ENCODE measurements around the gene EXOSC10. TPM values are rescaled to one million over a fixed set of nuclear protein-coding genes. Genes with fewer than 3 reads are reported as not detected.

The EXOSC10 gene
- total and polyA plus RNA-seq, 2 of the 13 experiments (the other 11 are each of a cell fraction or from before 2014, with no cell fraction given): 48.4 to 67.6 TPM

- TF ChIP-seq, protein P1, sequence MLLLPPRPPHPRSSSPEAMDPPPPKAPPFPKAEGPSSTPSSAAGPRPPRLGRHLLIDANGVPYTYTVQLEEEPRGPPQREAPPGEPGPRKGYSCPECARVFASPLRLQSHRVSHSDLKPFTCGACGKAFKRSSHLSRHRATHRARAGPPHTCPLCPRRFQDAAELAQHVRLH (CRISPR knock-in tag; IDR thresholded peaks at IDR 0.05; ENCODE audit: borderline replicate concordance, low read depth): 0 out of 2 replicates have a peak, but pooled peaks have one; percentile 32
- TF ChIP-seq, protein P2, sequence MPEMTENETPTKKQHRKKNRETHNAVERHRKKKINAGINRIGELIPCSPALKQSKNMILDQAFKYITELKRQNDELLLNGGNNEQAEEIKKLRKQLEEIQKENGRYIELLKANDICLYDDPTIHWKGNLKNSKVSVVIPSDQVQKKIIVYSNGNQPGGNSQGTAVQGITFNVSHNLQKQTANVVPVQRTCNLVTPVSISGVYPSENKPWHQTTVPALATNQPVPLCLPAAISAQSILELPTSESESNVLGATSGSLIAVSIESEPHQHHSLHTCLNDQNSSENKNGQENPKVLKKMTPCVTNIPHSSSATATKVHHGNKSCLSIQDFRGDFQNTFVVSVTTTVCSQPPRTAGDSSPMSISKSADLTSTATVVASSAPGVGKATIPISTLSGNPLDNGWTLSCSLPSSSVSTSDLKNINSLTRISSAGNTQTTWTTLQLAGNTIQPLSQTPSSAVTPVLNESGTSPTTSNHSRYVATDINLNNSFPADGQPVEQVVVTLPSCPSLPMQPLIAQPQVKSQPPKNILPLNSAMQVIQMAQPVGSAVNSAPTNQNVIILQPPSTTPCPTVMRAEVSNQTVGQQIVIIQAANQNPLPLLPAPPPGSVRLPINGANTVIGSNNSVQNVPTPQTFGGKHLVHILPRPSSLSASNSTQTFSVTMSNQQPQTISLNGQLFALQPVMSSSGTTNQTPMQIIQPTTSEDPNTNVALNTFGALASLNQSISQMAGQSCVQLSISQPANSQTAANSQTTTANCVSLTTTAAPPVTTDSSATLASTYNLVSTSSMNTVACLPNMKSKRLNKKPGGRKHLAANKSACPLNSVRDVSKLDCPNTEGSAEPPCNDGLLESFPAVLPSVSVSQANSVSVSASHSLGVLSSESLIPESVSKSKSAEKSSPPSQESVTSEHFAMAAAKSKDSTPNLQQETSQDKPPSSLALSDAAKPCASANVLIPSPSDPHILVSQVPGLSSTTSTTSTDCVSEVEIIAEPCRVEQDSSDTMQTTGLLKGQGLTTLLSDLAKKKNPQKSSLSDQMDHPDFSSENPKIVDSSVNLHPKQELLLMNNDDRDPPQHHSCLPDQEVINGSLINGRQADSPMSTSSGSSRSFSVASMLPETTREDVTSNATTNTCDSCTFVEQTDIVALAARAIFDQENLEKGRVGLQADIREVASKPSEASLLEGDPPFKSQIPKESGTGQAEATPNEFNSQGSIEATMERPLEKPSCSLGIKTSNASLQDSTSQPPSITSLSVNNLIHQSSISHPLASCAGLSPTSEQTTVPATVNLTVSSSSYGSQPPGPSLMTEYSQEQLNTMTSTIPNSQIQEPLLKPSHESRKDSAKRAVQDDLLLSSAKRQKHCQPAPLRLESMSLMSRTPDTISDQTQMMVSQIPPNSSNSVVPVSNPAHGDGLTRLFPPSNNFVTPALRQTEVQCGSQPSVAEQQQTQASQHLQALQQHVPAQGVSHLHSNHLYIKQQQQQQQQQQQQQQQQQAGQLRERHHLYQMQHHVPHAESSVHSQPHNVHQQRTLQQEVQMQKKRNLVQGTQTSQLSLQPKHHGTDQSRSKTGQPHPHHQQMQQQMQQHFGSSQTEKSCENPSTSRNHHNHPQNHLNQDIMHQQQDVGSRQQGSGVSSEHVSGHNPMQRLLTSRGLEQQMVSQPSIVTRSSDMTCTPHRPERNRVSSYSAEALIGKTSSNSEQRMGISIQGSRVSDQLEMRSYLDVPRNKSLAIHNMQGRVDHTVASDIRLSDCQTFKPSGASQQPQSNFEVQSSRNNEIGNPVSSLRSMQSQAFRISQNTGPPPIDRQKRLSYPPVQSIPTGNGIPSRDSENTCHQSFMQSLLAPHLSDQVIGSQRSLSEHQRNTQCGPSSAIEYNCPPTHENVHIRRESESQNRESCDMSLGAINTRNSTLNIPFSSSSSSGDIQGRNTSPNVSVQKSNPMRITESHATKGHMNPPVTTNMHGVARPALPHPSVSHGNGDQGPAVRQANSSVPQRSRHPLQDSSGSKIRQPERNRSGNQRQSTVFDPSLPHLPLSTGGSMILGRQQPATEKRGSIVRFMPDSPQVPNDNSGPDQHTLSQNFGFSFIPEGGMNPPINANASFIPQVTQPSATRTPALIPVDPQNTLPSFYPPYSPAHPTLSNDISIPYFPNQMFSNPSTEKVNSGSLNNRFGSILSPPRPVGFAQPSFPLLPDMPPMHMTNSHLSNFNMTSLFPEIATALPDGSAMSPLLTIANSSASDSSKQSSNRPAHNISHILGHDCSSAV (CRISPR knock-in tag; IDR thresholded peaks at IDR 0.05; ENCODE audit: borderline replicate concordance): no peak
- TF ChIP-seq POGZ (CRISPR knock-in tag; IDR thresholded peaks at IDR 0.05): no peak
- TF ChIP-seq, protein P3, sequence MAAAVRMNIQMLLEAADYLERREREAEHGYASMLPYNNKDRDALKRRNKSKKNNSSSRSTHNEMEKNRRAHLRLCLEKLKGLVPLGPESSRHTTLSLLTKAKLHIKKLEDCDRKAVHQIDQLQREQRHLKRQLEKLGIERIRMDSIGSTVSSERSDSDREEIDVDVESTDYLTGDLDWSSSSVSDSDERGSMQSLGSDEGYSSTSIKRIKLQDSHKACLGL (CRISPR knock-in tag; IDR thresholded peaks at IDR 0.05): 0 out of 2 replicates have a peak, but pooled peaks have one; percentile 32
- peak; percentile 55; the same call in 1 of the 2 replicates for TF ChIP-seq KAT8 (CRISPR knock-in tag; IDR thresholded peaks at IDR 0.05)
- TF ChIP-seq NR3C1 (CRISPR knock-in tag; IDR thresholded peaks at IDR 0.05): no peak
- no peak for TF ChIP-seq ZNF318 (CRISPR knock-in tag; IDR thresholded peaks at IDR 0.05)
- no peak; the same call in 1 of the 2 replicates for TF ChIP-seq KDM2A (CRISPR knock-in tag; IDR thresholded peaks at IDR 0.05; ENCODE audit: borderline replicate concordance, low read depth)
- 0 out of 2 replicates have a peak, but pooled peaks have one; percentile 65 for TF ChIP-seq ZNF451 (CRISPR knock-in tag; IDR thresholded peaks at IDR 0.05)
- peak; percentile 17; the same call in 1 of the 2 replicates for TF ChIP-seq NR2F2 (IDR thresholded peaks at IDR 0.05; ENCODE audit: borderline replicate concordance, low read depth)
- TF ChIP-seq ZNF329 (CRISPR knock-in tag; IDR thresholded peaks at IDR 0.05; ENCODE audit: low read depth): no peak
Observed at GRCh38 chr1:11046625-11047365, 52.9 kb downstream of the EXOSC10 start, which contains the start of gene MASP2 (continued).

Data from HepG2 (cell line).